ENCODE results near the gene PLA2G3. TPM values are rescaled to one million over a fixed set of nuclear protein-coding genes. Genes with fewer than 3 reads are reported as not detected.

The PLA2G3 gene
- total and polyA plus RNA-seq, 2 of the 8 experiments (the other 6 are each of a cell fraction or from before 2014, with no cell fraction given), result 18.1 to 25.9 TPM

GRCh38 chr22:31085493-31085824 lies 54.8 kb downstream of the PLA2G3 start:
- H3K79me1 ChIP-seq (ENCODE audit: low read depth, low read length), result no peaks in the 10 kb centered on the region; the same call in 1 of the 2 replicates
- peak overlapping the region; percentile 95 for H2BK5ac ChIP-seq (ENCODE audit: low read depth, low read length)
- ChIA-PET CTCF (ENCODE audit: partially characterized antibody) (interaction anchor here (0.9 to 13.3 kb wide), 12 partner anchors 12 to 144 kb away, joined by 3 to 207 read pairs (median 6); partner anchors contain the start of genes MORC2 and TUG1), POLR2A (ENCODE audit: partially characterized antibody) (interaction anchor here (0.7 to 12.2 kb wide), 30 partner anchors 10 to 204 kb away, joined by 3 to 220 read pairs (median 5); partner anchors contain the start of genes INPP5J, LIMK2, MORC2 and PLA2G3)
- H3K18ac ChIP-seq (ENCODE audit: extremely low read depth, low read length), result 0 out of 2 replicates have a peak overlapping the region, but pooled peaks have one; percentile 64
- no peaks in the 10 kb centered on the region for H3K36me3 ChIP-seq (ENCODE audit: control insufficient read depth in 2 of 4, insufficient read depth in 4 of 4, low read length in 3 of 4)
- peaks cover 0 to 26% (median 16%) of the 10 kb centered on the region in 4 experiments; a peak in 6 of 7 replicates for H3K4me1 ChIP-seq (replicated peaks in 1 of 4; ENCODE audit: control insufficient read depth in 3 of 4, insufficient read depth in 4 of 4, low read length in 3 of 4)
- no peak overlapping the region for H2BK20ac ChIP-seq (ENCODE audit: low read length)
- peak overlapping the region; percentile 58 to 84 (median 72) for H3K4me3 ChIP-seq (ENCODE audit: extremely low read depth in 1 of 4, insufficient read depth in 2 of 4, low read depth in 3 of 4, low read length in 4 of 4)
- peak overlapping the region; percentile 71 for H4K91ac ChIP-seq (replicated peaks; ENCODE audit: insufficient read length, low read length)
- WGBS, 2 experiments (ENCODE audit: extremely low coverage in 1 of 2, insufficient coverage in 1 of 2, insufficient read length in 1 of 2, insufficient replicate concordance in 2 of 2, low coverage in 1 of 2, low lambda C conversion rate in 2 of 2, missing lambda C conversion rate in 1 of 2), result 34% methylated on average over 4 of the region's 13 CpGs; no CpG with 5 or more reads in 1 of the 2 experiments
- no peak overlapping the region; the same call in 1 of the 2 replicates for H2AK5ac ChIP-seq (ENCODE audit: low read depth, low read length)
- H3K4ac ChIP-seq (replicated peaks; ENCODE audit: insufficient read length, low read depth, low read length), result no peak overlapping the region
- H2BK15ac ChIP-seq (ENCODE audit: low read length), result no peak overlapping the region; the same call in 1 of the 2 replicates
- peaks cover 0 to 9% of the 10 kb centered on the region in 2 experiments; a peak in 1 of 4 replicates for H3K79me2 ChIP-seq (ENCODE audit: control insufficient read depth in 1 of 2, insufficient read depth in 2 of 2, low read length in 2 of 2)
- H2BK12ac ChIP-seq (ENCODE audit: low read depth, low read length), result 0 out of 2 replicates have a peak overlapping the region, but pooled peaks have one; percentile 82
- H3K14ac ChIP-seq (ENCODE audit: insufficient read length), result no peak overlapping the region
- TF ChIP-seq POLR2A (IDR thresholded peaks at IDR 0.05; ENCODE audit: control extremely low read depth in 1 of 2, low read depth in 2 of 2, low read length in 2 of 2), result no peak
- H2AFZ ChIP-seq (ENCODE audit: low read length), result no peak overlapping the region; the same call in 1 of the 2 replicates
- peak overlapping the region; percentile 93 to 96 for H3K4me2 ChIP-seq (ENCODE audit: insufficient read depth in 1 of 2, low read depth in 2 of 2, low read length in 2 of 2)
- H3K9ac ChIP-seq (replicated peaks in 1 of 4; ENCODE audit: extremely low read depth in 1 of 4, low read depth in 3 of 4, low read length in 3 of 4), result peak overlapping the region in 3 of 4 experiments; percentile 37 to 90 (median 84); a peak in 4 of 7 replicates
- H3K9me3 ChIP-seq (ENCODE audit: insufficient read depth in 2 of 2, low read depth in 1 of 2, low read length in 1 of 2), result no peaks in the 10 kb centered on the region
- peak overlapping the region; percentile 61 for H4K5ac ChIP-seq (ENCODE audit: insufficient read length, low read depth, low read length)
- peak overlapping the region; percentile 94; the same call in 1 of the 2 replicates for H3K27ac ChIP-seq (ENCODE audit: low read depth, low read length)
- no peak overlapping the region for H2BK120ac ChIP-seq (replicated peaks; ENCODE audit: low read depth, low read length)
- DNase-seq (ENCODE audit: low read depth in 1 of 2, low spot score in 2 of 2), result no peak
- H4K20me1 ChIP-seq (replicated peaks in 1 of 2; ENCODE audit: control insufficient read depth in 1 of 2, insufficient read depth in 2 of 2, low read length in 2 of 2), result peaks cover 3 to 7% of the 10 kb centered on the region in 2 experiments
- no peak for FAIRE-seq
- H3K56ac ChIP-seq (replicated peaks; ENCODE audit: insufficient read length, low read depth, low read length), result no peak overlapping the region
- H3K23me2 ChIP-seq (ENCODE audit: low read depth, low read length), result peaks cover 13% of the 10 kb centered on the region
- H3K27me3 ChIP-seq (replicated peaks in 1 of 4; ENCODE audit: control insufficient read depth in 3 of 4, extremely low read depth in 1 of 4, insufficient read depth in 3 of 4, low read length in 3 of 4), result peaks cover 0 to 5% (median 2%) of the 10 kb centered on the region in 4 experiments; a peak in 3 of 7 replicates
- H3K23ac ChIP-seq (ENCODE audit: insufficient read length), result no peak overlapping the region
- H4K8ac ChIP-seq (ENCODE audit: extremely low read depth, insufficient read depth, low read length), result peak overlapping the region; percentile 94; the same call in 1 of the 2 replicates

Measured in H1 (cell line).